ENCODE measurements around the gene KCNIP4.

DNA sequence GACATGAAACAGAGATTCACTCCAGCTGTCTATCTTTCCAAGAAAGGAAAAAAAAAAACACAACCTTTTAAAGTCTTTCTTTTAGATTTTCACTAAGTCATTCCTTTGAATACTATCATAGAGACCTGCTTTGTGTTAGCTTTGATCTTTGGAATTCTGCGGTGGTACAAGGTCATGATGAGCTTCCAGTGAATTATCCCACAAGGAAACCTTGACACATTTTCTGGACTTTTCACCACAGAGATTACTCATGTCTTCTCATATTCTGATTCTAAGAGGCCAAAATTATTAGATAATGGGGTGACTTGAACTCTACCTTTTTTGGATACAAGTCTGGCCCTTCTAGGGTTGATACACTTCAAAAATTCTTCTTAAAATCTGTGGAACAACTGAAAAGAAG lies 1046.7 kb downstream of the KCNIP4 start:
- TF ChIP-seq, protein P1, sequence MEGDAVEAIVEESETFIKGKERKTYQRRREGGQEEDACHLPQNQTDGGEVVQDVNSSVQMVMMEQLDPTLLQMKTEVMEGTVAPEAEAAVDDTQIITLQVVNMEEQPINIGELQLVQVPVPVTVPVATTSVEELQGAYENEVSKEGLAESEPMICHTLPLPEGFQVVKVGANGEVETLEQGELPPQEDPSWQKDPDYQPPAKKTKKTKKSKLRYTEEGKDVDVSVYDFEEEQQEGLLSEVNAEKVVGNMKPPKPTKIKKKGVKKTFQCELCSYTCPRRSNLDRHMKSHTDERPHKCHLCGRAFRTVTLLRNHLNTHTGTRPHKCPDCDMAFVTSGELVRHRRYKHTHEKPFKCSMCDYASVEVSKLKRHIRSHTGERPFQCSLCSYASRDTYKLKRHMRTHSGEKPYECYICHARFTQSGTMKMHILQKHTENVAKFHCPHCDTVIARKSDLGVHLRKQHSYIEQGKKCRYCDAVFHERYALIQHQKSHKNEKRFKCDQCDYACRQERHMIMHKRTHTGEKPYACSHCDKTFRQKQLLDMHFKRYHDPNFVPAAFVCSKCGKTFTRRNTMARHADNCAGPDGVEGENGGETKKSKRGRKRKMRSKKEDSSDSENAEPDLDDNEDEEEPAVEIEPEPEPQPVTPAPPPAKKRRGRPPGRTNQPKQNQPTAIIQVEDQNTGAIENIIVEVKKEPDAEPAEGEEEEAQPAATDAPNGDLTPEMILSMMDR (conservative IDR thresholded peaks at IDR 0.05): no peak
- TF ChIP-seq EZH2 (IDR thresholded peaks at IDR 0.05; ENCODE audit: low read depth): no peak
